NCI-H748 treated with DMSO at 0.1 percent for 48 hours (cell line): ENCODE results near the gene TNFRSF1B.

ENCODE experiments used
- DNase-seq: peaks from one replicate; lab custom pipeline; 2025; lab: John Stamatoyannopoulos, UW

The TNFRSF1B gene

DNA sequence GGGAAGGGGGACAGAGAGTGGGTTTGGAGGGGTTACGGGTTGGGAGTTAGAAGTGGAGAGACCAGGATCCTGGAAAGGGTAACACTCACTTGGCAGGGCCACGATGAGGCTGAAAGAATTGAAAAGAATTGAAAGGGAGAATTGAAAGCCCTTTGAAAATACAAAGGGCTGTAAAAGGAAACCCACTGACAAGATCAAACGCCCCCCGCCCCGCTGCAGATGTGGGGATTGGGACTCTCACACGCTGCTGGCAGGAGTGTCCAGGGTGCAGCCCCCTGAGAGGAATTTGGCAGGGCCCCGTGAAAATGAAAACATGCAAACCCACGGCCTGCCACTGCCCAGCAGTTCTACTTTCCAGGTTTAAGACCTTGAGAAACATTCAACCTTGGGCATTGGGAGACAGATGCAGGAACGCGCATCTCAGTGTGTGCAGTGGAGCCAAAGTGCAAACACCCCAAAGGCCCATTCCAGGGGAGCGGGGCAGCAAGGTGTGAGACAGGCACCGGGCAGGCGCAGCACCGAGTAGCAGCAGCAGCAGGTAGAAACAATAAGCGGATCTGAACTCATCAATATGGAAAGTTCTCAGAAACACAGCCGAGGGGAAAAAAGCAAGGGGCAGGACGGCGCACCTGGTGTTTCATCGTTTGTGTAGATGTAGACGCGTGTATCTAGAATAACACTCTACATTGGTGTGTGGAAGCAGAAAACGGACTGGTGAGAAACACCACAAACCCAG is 8.3 kb upstream of the TNFRSF1B start:
- no peak for DNase-seq

DNA sequence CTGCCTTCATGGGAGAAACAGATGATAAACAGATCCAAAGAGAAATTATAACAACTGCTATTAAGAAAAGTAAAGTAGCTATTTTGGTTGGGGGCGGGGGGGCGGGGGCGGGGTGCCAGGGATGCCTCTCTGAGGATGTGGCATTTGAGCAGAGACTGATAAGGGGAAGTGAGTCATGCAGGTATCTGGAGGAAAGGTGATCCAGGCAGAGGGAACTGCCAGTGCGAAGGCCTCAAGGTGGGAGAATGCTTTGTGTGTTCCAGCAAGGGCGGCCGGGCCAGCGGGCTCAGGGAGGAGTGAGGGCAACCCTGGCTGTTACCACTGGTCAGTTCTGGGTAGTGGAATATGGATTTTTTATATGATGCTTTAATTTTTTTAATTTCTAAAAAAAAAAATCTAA is 7.0 kb upstream of the TNFRSF1B start:
- no peak for DNase-seq

DNA sequence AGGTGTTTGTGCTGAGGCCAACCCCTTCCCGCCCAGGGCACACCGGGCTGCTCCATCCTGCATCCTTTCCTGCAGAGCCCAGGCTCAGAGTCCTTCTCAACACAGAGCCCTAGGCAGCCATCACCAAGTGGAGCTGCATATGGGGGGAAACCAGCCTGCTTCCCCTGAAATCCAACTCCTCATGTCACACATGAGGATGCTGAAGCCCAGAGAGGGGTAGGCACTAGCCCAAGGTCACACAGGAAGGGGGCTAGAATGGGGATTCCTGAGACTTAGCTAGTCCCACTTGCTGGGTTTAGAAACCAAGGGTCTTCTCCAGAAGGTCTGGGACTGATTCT is 5.5 kb upstream of the TNFRSF1B start:
- no peak for DNase-seq

DNA sequence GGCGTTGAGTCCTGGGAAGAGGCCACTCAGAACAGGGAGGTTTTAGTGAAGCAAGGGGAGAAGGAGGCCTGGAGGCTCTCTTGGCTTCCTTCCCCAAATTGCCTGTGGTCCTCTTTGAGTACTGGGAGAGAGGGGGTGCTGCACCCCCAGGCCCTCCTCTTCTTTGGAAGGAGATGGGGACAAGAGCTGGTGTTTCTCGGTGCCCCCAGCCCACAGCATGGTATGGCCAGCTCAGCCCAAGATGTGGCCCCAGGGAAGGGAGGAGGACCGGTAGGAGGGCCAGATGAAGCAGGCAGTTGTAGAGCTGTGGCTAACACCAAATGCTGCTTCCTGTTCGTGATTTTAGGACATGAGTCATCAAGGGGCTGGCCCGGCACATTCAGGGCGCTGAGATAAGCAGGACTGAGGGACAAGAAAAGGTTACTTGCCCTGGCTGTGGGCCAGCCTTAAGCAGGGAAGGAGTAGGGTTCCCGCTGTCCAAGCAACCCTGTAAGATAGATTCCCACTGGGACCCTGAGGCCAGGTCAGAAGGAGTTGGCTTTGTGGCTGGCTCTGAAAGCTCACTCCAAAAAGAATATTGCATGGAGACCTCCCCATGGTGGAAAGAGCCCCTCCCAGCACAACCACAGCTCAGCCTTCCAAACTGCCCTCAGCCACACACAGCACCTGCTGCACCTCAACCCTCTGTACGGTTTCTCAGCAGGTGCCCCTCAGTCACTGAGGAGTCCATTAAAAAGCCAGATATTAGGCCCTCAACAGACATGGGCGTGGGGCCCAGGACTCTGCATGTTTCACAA is 4.9 kb upstream of the TNFRSF1B start:
- DNase-seq: no peak

DNA sequence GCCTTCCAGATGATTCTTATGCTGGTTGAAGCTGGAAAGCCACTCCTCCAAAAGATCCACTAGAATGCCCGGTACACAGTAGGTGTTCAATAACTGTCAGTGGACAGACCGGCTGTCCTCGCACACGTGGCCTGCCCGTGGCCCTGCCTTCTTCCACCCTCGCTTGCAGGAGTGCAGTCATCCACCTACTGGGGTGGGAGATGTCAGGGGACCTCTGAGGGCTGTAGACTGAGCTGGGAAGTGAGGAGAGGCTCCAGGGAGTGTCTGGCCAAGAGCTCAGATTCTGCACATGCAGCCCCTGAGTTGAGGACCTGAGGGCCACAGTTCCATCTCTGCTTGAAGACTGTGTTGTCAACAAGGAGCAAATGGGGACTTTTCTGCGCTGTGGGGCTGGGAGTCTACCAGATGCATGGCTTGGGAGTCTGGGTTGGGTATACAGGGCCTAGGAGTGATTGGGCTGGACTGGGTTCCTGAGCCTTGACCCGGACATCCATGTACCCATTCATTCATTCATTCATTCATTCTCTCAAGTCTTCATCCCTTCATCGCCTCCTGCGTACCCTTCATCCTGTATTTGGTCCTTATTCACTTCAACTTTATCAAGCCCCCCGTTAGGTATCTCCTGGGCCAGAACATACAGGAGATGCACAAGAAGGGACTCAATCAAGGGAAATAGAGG is 4.2 kb upstream of the TNFRSF1B start:
- no peak for DNase-seq

DNA sequence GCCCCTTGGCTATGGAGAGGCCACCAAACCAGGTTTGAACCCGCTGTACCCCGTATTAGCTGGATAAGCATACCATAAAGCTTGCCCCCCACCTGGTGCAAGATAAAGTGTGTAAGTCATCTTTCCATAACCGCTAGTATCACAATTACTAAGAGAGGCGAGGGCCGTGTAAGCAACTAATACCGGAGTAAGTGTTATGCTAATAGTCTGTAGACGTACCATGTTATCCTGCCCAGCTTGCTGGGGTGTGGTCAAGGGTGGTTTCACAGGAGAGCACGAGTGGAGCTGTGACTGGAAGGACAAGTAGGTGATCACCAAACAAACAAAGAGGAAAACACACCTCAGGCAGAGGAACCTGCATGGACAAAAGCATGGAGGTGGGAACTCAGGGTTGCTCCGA is 3.6 kb upstream of the TNFRSF1B start:
- DNase-seq: no peak

DNA sequence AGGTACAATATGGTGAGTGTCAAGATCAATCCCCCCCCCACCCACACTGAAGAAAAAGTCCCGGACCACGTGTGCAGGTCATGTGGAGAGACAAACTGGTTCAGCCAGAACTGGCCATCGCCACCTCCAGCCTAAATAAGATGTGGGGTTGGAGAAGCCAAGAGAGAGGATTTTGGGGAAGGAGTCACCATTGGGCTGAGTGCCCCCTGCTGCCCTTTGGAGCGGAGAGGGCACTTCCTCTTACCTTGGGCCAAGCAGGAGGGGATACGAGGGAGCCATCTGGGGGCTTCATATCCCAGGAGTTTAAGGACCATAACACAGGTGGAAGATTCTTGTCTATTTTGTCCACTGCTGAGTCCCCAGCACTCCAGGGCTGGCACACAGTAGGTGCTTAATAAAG is 2.6 kb upstream of the TNFRSF1B start:
- DNase-seq: no peak

DNA sequence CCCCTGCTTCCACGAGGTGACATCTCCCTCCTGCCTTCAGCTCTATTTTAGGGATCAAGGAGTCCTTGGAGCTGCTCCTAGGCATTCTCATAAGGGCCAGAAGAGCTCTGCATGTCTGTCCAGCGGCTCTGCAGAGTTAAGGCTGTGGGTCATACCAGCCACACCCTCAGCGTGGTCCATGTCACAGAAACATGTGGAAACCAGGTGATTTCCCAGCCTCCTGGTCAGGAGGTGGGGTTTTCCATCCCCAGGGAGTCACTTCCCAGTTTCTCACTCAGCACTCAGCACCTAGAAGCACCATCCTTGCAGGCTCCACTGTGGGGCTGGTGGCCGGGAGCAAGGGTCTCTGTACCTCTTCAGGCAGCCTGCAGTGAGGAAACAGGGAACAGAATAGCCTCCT is 1.4 kb upstream of the TNFRSF1B start:
- no peak for DNase-seq

DNA sequence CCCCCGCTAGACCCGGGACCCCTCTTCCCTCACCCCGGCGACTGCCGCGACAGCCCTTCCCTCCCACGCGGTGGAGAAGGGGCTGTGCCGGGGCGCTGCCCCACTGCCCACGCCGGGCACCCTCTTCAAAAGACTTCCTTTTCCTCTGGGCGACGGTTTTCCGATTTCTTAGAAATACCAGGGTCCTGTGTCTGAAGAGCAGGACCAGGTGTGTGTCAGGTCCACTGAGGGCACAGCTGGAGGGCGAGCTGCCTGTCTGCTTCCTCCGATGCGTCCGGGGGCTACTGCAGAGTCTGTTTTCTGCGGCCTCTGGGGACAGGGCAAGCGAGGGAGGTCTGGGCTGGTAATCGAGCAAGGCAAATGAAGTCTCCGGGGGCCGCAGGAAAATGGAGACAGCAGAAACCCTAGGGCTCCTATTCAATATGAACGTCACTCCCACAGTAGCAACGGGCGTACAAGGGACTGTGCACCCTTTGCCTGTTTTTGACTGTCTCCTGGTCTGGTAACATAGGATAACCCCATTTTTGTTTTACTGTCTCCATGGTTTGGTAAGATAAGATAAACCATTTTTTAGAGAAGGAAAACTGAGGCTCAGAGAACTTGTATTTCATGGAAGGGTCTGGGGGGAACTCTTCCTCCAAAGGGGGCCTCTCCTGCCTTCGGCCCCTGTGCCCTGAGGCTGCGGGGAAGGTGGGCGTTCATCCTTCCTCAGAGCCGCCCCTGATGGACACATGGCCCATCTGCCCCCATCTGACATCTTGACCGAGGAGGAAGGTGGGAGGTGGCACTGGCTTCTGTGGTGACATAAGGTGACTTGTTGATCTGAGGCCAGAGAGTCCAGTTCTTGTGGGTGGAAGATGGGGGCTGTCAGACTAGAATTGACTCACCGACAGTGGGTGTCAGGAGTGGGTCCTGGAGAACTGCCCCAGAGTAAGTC is 970 bp downstream of the TNFRSF1B start:
- DNase-seq: no peak

DNA sequence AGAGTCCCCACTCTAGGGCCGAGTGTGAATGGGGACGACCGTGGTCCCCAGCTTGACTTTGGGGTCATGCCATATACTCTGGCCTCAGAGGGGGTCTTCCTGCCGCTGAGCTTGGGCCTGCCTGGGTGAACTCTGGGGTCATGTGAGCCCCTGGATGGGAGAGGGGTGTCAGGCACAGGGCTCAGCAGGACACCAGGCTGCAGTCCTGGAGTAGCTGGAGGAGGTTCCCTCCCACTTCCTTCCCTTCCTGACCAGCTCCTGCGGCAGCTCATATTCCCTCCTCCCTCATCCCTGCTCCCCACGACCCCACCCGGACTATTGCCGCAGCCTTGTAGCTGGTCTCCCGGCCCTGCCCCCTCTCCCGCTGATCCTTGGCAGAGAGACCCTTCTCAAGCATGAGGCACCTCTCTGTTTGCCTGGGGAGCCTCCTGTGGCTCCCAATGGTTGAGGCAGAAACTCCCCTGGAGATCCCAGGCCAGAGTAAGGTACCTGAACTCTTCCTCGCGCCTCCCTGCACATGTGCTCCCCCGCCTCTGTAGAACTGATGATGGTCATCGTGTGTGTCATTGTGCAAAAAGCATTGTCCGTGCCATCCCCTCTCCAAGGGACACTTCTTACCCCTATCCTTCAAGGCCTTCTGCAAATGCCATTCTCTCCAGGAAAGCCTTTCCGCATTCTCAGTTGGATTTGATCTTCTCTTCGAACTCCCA is 1.8 kb downstream of the TNFRSF1B start:
- DNase-seq: no peak

DNA sequence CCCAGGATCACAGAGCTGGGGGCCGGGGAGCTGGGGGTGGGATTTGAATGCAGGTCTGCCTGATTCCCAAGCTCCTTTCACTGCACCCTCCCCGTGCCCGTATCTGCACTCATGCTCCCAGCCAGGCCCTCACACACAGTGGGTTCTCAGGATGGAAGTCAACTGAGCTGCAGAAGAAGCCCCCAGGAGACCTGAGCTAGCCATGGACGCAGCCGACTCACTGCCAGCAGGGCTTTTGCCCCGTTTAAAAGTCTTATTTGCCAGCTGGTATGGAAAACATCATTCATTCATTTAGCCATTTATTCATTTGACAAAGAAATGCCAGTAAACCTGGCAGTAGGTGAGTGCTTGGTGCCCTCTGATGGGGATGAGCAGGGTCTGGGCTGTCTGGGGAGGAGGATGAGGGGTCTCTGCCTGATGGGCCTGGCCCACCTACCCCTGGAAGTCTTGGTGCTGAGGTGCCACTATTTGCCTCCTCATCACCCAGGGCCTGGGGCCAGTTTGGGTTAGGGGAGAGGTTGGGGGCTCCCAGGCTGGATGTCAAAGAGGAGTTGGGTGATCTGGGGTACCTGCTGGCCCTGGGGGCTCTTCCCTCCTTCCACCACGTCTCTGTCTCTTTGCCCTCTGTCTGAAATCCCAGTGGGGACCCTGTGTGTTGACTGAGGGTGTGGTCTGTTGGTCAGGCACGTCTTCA is 2.8 kb downstream of the TNFRSF1B start:
- no peak for DNase-seq

DNA sequence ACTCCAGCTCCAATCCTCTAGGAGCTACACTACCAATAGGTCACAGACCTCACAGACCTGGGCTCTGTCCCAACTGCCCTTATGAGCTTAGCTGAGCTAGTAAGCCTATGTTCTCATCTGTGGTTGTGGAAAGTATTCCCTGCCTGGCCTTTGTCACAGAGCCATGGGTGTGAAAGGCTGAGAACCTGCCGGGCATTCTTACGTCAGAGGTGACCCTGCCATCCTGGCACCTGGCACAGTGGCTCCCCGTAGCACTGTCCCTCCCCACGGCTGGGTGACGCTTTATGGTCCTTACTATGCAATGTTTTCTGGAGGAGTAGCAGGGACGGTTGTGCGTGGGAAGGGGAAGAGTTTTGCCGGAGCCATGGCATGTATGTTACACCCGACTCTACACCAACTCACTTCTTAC is 3.5 kb downstream of the TNFRSF1B start:
- DNase-seq: no peak

DNA sequence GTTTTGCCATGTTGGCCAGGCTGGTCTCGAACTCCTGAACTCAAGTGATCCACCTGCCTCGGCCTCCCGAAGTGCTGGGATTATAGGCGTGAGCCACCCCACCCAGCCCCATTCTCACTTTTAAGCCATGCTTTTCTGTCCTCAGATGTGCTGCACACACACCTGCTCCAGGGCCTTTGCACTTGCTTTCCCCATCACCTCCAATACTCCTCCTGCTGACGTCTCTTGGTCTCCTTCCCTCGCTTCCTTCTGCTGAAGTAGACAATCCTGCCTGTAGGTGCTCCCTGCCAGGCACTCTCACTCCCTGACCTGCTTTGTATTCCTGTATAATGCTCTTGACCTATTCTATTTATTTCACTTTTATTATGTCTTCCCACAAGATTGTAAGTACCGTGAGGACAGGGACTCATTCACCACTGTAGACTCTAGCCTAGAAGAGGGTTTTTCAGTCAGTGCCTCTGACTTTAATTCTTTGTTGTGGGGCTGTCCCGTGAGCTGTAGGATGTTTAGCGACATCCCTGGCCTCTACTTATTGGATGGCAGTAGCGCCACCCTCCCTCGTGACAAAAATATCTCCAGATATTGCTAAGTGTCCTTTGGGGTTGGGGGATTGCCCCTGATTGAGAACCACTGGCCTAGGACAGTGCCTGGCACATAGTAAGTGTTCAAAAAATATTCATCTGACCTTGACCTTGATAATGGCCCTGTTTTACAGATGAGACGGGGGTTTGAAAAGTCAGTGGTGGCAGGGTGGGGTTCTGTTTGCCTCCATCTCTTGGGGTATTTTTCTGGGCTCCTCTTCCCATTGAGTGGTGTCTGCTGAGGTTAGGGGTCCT is 4.6 kb downstream of the TNFRSF1B start:
- DNase-seq: no peak

DNA sequence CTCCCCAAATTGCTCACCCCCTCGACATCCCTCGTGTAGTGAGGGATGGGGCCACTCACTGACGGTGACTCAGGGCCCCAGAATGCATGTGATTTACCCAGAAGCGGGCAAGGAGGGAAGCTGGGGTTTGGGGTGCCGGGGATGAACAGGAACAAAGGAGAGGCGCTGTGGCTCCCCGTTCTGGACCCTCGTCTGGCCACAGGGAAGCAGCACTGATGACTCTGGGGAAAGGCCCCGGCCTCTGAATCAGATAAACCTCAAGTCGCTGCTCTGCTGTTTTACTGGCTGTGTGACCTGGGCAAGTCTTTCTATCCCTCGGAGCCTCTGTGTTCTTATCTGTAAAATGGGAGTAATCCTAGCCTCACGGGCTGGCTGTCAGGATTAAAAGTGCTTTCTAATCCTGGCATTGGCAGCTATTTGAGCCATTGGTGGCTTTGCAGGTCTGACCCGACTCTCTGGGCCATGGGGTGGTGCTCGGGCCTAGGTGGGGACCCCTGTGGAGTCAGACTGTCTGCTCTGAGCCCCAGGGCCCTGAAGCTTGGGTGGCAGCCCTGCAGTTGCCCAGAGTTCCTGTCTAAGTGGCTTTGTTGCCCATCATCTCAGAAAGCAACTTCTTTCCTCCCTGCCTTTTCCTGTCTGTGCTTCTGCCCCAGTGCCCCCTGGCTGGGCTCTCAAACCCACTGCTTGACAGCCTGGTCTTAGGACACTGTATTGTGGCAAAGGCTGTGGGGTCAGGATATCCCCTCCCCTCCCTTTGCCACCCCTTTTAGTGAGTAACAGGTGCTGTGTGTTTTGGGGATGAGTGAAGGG is 5.5 kb downstream of the TNFRSF1B start:
- DNase-seq: no peak

DNA sequence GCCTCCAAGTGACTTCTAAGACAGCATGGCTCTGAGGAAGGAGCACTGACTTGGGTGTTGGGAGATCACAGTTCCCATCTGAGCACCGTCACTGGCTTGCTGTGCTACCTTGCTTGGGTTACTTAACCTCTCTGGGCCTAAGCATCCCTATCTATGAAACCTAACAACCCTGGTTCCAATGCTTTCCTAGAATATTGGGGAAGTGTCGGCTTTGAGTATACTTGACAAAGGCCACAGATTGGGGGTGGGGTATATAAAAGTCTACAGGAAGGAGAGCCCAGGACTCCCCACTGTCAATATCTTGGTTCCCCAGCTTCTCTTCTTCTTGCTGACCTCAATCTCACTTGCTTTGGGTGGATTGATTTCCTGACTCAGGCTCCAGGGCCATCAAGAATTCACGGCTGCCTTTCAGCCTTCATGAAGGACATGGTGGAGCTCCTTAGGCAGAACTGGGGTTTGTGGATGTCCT is 6.3 kb downstream of the TNFRSF1B start:
- DNase-seq: no peak

DNA sequence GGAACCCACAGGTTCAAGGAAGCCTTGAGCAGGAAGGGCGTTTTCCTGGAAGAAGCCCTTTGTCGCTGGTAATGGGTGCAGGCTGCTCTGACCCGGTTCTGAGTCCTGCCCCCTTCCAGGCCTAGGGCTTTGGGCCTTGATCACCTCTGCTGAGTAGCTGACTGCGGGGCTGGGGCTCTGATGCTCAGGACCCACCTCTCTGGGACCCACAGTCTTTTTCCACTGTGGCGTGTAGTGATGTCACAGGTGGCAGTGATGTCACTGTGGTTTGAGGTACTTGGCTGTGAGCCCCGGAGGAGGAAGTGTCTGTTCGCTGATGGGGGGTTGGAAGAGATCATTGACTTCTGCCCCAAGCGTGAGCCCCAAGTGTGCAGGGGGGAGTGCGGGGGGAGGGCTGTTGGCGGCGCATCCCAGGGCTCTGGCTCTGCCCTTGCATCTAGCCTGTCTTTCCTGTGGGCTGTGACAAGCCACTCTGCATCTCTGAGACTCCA is 6.9 kb downstream of the TNFRSF1B start:
- DNase-seq: no peak

DNA sequence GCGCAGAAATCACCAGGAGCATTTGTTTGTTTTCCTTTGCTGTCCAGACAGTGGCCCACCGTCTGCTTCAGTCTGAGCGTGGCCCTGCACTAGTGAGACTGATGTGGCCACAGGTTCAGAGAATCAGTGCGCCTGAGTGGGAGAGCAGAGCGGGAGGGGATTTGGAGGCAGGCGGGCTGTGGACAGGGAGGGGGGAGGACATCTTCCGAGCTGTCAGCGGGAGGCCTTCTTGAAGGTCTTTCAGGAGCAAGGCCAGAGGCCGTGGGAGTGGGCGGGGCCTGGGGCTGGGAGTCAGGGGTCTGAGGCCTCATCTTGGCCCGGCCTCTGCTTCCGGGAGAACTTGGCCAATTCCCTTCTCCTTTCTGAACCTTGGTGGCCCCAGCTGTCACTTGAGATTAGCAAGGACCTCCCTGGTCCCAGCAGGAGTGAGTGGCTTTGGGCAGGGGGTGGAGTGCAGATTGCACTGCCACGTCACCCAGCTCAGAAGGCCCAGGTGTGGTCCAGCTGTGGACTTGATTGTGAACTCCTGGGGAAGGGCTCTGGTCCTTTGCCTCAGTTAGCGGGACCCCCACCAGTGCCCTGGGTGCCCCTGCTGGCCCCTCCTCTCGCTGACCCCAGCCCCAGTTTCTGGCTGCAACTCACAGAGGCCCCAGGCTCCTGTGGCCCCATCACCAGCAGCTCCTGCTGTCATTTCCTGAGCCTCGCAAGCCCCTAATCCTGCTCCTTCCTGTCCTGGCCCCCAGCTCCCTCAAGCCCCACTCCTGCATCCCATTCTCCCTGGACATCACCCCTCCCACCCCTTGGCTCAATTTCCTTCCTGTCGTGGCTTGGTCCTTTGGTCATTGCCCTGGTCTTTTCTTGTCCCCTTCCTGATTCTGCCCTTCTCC is 8.4 kb downstream of the TNFRSF1B start:
- DNase-seq: no peak
